ENCODE data around the gene FOXJ3.
A peak's percentile ranks its signal among the peaks of the same experiment; 100 is the strongest.

FOXJ3 gene
- 127 to 129 reads per million in 2 donors for total RNA-seq

DNA sequence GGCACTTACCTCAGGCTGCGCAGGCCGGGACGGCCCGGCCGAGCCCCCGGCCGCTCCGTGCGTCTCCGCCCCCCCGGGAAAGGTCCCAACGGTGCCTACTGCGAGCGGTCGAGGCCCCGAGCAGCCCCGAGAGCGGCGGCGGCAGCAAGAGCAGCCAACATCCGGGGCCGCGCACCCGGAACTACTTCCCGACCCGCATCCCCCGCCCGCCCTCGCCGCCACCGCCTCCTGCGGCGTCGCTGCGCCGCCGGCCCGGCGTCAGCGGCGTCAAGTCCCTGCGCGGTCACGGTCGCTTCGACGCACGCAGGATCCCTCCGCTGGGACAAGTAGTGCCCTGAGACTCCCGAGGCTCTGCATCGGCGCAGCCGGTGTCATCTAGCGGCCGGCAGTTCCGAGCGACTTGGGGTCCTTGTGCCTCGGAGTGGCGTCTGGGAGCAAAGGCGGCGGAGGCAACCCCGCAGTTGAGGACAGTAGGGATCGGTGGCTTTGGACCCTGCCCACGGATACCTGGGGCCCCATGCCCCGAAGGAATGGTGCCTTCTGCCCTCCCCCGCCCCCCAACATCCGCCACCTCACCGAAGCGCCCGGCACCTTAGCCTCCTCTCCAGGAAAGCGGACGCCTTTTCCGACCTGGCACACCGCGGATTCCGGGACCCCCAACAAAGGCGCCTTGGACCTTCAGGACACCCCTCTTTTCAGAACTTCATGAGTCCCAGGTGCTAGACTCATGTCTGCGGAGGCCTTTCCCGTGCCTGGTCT lies at the start of gene FOXJ3:
FOXJ3 (minus strand) TSS at position 186 of the 759 bp plus-strand sequence. CDS start 24,142 bp downstream, outside the sequence.
- peak; percentile 91 for DNase-seq

DNA sequence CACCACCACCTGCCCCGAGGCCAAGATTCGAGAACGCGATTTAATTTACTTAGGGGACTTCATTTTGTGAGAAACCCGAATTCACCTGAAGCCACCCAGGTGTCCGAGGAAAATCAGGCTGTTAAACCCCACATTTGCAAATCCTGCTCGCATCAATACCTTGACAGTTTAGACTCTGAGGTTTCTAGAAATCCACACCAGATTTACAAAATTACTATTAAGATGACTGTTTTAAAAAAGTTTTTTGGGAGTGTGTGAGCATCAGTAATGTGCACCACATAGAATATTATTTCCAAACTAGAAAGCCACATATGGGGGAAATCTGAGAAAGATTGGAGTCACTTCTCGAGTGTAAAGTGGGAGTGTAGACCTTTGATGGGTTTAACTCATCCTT lies 46.2 kb upstream of the FOXJ3 start:
- DNase-seq, result no peak

DNA sequence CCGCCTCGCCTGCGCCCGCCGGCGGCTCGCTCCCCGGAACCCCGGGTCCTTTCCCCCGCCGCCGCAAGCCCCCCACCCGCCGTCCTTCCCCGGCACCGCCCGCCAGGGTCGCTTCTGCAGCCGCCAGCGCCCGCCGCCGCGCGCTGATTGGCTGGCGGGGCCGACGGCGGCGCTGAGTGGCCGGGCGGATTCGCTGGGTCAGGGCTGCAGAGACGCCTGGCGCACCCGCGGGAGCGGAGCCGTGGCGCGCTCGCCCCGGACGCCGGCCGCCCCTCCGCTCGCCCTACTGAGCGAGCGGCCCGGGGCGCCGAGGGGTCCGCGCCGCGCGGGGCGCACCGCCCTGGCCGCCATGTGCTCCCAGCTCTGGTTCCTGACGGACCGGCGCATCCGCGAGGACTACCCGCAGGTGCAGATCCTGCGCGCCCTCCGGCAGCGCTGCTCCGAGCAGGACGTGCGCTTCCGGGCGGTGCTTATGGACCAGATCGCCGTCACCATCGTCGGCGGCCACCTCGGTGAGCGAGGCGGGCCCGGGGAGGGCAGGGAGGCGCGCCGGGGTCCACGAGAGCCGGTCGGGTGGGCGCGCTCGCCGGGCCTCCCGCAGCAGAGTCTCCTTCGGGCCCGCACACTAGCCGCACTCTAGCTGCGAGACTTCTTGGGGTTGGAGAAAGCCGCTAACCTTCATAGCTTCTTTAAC lies 45.7 kb upstream of the FOXJ3 start, which contains the start of gene RIMKLA:
RIMKLA (plus strand) TSS at position 207 of the 694 bp plus-strand sequence; CDS start at position 350, 143 bp downstream.
- peak; percentile 15 for DNase-seq

DNA sequence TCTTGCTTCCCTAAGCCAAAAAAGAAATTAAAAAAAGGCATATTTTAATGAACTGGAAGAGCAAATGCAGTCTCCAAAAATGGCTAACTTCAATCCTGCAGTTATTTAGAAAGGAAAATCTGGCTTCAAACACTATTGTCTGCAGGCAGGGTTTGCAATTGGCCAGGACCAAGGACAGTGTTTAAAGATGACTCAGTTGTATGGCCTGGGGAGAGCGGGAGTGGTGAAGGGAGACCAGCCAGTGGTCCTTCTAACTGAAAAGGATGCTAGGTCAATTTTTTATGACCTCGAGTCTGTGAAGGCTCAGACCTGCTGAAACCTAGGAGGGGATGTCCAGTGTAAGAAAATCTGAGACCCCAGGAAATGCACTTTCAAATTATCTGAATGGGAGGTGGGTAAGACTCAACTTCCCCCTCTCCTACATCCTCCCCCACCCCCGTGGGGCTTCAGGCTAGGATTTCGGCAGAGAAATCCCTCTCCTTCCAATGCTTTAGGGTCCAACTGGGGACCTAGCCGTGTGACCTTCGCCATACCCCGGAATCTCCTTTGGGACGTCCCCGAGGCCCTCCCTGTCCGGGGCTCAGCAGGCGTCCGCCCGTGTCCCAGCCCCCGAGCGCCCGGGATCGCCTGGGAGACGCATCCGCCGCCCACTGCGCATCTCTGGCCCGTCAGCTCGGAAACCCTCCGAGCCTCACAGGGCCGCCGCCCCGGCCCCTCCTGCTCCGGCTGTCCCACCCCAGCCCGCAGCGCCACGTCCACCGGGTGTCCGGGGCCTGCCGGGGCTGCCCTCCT lies 45.0 kb upstream of the FOXJ3 start:
- DNase-seq, result no peak

DNA sequence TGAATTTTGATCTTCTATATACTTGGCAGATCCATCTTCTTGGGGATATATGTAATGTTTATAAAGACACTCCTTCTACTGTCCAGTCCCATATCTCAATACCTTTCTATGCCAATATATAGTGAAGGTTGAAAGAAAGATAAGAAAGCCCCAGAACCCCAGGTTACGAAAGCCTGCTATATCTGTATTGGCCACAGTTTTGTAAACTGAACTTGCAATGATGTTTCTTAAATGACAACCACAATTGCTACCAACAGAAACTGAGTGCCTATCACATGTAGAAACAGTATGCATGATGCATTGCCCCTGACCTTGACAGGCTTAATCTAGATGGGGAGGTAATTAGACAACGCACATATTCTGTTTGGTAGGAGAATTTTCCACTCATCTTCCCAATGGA lies 37.8 kb upstream of the FOXJ3 start:
- DNase-seq, result no peak

DNA sequence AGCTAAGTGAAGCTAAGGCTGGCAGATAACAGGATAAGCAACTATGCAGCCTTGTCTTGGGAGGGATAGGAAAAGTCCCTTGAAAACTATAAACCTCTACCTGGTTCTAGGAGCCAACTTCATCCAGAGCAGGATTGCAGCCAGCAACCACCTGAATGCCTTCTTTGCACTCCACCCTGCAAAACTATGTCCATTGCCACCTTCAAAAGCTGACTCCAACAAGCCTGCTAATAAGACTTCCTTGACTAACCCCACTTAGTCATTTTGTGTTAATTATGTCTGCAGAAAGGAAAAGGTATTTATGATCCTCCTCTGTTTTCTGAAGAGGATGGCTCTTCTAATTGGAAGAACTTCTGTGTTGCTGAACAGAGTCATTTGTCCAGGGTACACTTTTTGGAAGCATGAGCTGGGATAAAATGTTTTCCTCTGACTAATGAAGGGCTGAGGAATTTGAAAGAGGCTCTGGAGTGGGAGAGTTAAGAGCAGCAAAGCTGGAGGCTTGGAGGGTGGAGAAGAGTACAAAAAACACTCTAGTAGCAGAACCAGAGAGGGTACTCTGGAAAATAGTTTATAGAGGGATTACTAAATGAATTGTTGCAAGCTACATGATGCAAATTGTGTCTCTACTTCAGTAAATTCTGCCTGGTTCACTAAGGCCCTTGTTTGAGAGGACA lies 36.0 kb upstream of the FOXJ3 start:
- DNase-seq, result no peak

DNA sequence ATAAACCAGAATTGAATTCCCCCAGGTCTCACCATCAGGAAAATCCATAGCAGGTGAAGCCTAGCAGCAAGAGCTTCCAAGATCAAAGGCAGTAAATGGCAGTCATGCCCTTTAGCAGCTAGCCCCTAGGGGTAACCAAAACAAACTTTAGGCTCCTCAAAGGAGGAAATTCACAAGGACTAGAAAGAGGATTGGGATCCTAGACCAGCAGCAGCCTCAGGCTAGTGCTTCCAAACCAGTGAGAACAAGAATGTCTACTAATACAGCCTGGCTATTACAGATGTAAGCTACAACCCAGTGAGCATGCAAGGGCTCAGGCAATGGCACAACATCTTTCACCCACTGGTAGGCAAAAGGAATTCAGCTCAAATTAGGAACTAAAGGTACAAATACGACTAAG lies 34.4 kb upstream of the FOXJ3 start:
- DNase-seq, result no peak

DNA sequence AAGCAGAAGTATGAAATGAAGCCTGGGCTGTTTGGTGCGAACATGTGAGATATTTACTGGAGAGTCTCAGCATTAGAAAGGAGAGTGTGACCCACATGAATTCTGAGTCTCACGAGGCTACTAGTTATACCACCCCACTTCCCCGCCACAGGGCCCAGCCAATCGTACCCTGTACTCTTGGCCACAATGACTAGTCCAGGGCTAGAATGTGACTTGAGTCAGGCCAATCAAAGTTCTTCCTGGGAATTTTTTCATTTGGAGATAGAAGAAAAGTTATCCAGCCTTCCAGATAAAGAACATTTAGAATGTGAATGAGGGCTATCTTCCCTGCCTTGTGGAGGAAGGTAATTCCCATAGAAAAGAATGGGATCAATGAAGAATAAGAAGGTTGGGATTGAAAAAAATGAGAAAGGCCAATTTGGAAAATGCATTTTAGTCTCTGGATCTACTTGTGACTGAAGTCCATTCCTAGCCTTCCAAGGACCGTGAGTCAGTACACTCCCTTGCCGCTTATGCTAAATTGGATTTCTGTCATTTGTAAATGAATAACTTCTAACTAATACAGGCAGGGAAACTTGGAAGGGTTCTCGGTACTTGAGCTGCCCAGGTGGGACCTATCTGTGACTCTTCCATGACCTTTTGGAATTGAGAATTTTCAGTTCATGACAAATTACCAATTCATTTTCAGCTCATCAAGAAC lies 33.2 kb upstream of the FOXJ3 start:
- no peak for DNase-seq

DNA sequence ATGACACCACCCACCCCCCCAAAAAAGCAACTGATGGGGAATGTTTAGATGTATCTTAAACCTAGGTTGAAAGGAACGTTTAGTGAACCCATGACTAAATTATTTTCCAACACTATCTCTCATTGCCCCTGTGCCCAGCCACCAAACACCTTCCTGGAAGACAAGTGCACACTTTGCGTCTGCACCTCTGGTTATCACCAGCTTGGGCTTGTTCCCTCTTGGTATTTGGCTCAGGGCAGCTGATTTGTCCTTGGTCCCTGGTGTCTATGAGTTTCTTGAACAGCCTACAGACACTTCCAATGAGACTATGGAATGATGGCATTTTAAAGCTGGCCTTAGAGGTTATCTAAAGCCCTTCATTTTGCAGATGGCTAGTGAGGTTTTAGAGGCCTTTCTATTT lies 30.1 kb upstream of the FOXJ3 start:
- DNase-seq, result no peak

DNA sequence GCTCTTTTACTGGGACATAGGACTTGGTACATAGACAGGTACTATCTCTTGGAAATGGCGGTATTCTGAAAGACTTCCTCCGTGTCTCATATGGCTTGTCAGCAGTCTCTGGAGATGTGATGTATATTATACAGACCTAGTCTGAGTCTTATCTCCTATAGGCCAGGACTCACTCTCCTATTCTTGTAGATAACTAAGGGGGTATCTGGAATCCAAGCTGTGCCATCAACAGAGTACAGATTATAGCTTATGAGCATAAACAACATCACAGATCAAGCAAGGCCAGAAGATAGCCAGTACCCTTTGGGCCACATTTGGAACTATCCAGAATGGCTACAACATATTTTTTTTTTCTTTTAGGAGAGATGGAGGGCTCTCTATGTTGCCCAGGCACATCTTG lies 29.5 kb upstream of the FOXJ3 start:
- no peak for DNase-seq

DNA sequence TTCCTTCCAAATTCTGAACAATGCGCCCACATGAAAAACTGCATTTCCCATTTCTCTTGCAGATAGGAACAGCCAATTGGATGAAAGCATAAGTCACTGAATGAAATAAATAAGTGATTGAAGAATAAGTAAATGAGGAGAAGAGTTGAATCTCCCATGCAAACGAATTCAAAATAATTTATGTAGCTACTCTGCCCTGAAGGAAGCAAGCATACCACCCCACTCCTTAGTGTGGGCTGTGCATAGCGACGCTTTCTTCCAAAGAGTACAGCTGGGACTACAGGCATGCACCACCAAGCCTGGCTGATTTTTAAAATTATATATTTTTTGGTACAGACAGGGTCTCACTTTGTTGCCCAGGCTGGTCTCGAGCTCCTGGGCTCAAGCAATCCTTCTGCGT lies 29.1 kb upstream of the FOXJ3 start:
- DNase-seq, result no peak

DNA sequence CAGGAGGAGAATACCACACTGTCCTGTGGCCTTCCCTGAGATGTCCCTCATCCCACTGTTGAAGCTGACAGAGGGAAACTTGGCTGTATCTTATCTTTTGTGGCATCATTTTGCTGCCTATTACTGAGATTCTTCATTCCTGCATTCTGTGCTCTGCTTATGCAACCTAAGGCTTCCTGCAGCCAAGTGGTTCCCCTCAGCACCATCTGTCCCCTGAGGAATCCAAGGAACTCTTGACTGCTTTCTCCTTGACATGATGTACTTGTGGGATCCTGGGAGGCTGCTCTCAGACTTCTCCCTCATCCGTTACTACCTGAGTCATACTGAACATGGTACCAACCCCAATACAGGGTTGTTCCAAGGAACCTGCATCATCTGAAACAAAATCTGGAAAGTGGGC lies 24.4 kb upstream of the FOXJ3 start:
- DNase-seq, result no peak

DNA sequence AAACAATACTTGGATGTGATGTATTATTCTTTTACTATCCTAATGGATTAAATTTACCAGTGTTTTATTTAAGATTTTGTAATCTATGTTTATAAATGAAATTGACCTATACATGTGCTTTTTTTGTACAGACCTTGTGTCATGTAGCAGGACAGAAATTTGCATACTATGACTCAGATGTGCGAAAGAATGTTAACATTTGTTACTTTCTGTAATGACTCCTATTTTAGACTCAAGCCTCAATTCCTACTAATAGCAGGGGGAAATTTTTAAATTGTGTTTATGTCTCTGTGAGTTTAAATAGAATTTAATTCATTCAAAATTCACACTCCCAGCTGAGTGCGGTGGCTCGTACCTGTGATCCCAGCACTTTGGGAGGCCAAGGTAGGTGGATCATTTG lies 23.8 kb upstream of the FOXJ3 start:
- no peak for DNase-seq

DNA sequence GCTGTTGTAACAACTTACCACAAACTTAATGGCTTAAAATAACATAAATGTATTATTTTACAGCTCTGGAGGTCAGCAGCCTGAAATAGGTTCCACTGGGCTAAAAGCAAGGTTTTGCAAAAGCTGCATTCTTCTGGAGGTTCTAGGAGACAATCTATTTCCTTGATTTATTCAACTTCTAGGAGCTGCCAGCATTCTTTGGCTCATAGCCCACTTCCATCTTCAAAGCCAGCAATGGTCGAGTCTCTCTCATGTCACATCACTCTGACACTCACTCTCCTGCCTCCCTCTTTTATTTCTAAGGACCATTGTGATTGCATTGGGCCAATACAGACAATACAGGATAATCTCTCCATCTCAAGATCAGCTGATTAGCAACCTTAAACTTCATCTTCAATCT lies 15.1 kb upstream of the FOXJ3 start:
- DNase-seq, result no peak

DNA sequence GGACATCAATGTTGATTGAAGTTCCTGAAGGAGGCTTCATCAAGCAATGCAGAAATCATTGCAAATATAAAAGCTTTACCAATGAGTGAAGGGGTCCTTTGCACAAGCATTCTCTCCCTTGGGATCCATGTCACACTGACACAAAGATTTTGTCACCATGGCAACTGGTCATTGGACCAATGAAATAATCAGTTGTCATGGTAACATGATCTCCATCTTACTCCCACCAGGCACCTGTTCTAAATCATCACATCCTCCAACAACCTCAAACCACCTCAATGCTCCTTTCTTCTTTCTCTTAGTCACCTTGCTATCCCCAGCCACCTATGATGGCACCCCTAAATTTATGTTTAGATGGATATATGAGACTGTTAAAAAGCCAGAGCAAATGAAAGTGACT lies 13.5 kb upstream of the FOXJ3 start:
- DNase-seq, result no peak

DNA sequence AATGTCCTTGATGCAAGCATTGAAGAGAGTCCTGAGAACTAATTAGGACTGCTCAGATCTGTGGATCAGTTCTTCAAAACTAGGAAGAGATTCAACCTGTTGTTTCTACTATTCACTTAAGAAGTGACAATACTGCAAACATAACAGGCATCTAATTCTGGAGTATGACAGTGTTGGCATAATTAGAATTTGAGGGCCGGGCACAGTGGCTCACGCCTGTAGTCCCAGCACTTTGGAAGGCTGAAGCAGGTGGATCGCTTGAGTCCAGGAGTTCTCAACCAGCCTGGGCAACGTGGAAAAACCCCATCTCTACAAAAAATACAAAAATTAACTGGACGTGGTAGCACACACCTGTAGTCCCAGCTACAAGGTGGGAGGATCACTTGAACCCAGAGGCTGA lies 8.0 kb upstream of the FOXJ3 start:
- DNase-seq, result no peak

DNA sequence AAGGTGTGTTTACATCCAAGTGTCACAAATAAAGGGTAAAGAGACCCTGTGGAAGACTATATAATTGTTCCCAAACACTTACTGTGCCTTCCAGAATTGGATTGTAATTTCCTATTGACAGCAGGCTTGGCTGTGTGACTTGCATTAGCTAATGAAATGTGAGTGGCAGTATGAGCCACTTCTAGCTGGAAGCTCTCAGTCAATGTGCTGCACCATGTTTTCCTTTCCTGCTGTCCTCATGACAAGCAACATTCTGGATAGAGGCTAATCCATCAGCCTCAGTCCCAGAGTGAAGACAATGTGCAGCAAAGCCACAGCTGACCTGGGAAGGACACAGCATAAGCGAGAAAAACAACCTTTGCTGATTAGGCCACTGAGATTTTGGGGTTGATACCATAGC lies 5.9 kb upstream of the FOXJ3 start:
- DNase-seq, result no peak

DNA sequence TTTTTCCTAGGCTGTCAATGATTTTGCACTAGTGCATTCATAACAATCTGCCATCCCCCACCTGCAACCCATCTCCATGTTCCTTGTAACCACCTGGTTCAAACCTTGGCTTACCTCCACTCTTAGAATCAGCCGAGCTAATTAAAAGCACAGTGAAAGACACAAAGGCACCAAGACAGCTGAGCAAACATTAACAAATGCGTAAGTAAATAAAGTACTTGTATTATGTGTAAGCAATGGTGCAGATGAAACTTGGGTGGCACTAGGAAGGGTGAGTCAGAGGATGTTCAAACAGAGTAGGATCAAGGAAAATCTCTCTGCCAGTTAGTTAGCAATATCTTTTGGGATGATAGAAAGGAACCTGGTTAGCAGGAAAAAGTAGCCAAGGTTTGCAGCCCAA lies 5.1 kb upstream of the FOXJ3 start:
- DNase-seq, result no peak

DNA sequence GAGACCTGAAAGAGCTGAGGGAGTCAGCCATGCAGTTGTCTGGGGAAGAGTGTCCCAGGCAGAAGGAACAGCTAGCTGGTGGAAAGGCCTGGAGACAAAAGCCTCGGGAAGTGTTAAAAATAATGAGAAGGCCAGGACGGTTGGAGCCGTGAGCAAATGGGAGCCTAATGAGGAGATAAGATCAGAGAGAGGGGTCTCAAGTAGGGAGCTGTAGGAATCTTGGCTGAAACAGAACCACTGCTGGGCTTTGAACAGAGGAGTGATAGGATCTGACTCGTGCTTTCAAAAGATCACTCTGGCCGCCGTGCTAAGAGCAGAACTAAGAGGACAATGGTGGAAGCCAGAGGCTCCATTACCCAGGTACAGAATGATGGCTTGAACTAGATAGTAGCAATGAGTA lies 1.9 kb upstream of the FOXJ3 start:
- DNase-seq, result no peak

DNA sequence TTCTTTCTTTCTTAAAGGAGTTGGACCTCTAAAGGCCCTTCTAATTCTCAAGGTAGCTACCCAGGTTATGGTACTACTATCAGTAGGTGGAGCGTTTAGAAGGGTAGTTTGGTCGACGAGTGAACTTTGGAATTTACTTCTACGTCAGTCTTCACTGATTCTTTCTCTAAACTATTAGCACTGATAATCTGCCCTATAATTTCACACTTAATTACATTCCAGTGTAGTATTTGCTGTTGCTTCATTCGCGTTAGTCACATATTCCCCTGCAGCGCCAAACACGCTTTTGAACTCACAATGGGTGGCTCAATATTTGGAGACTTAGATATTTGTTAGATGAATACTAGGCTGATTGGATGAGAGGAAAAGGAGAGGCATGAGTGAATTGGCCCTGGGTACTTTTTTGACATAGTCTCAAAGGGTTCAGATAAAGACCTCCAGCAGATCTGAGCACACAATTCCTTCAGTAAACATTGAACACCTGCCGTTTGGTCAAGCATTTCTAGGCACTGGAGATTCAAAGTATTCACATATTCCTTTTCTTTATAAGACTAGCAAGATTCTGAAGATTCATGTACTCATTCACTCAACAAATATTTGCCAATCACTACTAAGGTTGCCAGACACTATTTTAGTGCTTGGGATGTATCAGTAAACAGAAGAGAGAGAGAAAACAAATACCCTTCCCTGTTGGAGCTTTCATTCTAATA lies 929 bp upstream of the FOXJ3 start:
- no peak for DNase-seq

DNA sequence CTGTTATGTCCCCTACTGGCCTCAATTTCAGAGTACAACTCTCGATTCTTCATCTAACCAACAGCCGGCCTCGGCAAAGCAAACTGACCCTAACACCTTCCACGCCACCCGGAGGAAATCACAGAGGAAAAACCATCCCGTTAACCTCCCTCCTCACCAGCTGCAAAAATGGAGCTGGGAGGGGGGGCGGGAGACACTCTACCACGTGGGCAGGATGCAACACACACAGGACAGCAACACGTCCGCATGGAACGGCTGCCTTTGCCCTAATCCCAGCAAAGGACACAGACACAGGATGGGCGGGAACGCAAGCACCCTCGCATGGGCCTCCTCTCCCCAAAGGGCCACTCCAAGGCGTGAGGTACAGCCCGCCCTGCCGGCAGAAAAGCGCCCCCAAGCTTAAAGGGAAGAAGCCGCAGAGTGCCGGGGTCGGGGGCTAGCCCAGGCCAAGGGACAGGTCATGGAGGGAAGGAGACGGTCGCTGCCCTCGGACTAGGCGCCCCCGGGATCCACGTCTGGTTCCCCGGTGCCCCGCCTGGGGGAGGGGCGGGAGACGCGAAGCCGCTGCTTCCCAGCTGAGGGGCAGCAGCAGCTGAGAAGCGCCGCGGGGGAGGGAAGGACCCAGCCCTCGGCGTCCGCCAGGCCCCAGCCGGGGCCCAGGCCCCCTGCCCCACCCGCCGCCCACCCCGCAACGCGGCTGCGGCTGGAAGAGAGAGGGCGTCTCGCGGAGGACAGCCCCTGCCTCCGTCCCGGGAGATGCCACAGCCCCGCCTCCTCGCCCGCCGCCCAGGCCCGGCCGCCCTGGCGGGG lies 590 bp downstream of the FOXJ3 start:
- no peak for DNase-seq
